Activated CD8-positive, alpha-beta T cell treated with anti-CD3 and anti-CD28 coated beads for 36 hours (primary cell): ENCODE data around the gene IL10RB. TPM values are rescaled to one million over a fixed set of nuclear protein-coding genes. Genes with fewer than 3 reads are reported as not detected.

Experiments used
- ATAC-seq: fragments of 200-7000 bp; cut with Tn5 transposase; one replicate; pipeline ENCODE4 v1.10.0; 2021; ENCODE audit warnings: mild to moderate bottlenecking, moderate library complexity
- CTCF ChIA-PET: fragments of 350-600 bp; sonication (Branson Sonifier 250); formaldehyde crosslinking; loops from one replicate; lab custom pipeline; 2021; ENCODE audit warnings: antibody characterized with exemption; lab: Charles Lee
- POLR2A ChIA-PET: fragments of 350-600 bp; sonication (Branson Sonifier 250); formaldehyde crosslinking; loops from one replicate; lab custom pipeline; 2021; ENCODE audit warnings: antibody characterized with exemption; lab: Charles Lee
- DNase-seq: peaks from one replicate; pipeline ENCODE4 v3.0.0-alpha.2; 2020
- H3K27ac Mint-ChIP-seq: one replicate; pipeline ENCODE4 v1.8.0; 2021; ENCODE audit warnings: mild to moderate bottlenecking, mixed read lengths
- H3K27me3 Mint-ChIP-seq: one replicate; pipeline ENCODE4 v1.8.0; 2021; ENCODE audit warnings: mixed read lengths
- H3K36me3 Mint-ChIP-seq: one replicate; pipeline ENCODE4 v1.8.0; 2021; ENCODE audit warnings: low read depth, mixed read lengths
- H3K4me1 Mint-ChIP-seq: one replicate; pipeline ENCODE4 v1.8.0; 2021; ENCODE audit warnings: low read depth, mixed read lengths
- H3K4me3 Mint-ChIP-seq: one replicate; pipeline ENCODE4 v1.8.0; 2021; ENCODE audit warnings: mild to moderate bottlenecking, moderate library complexity, mixed read lengths
- H3K9me3 Mint-ChIP-seq: one replicate; pipeline ENCODE4 v1.8.0; 2021; ENCODE audit warnings: mixed read lengths
- intact Hi-C: fragments of 100-400 bp; cut with micrococcal nuclease; formaldehyde crosslinking; loops from one replicate; pipeline ENCODE4 v1.10.0; 2022
- total RNA-seq, 2 experiments: library from RNA; stranded (reverse); gene quantifications; one replicate each; pipeline ENCODE4 v1.2.3, GENCODE V29; 2021
- TF ChIP-seq, protein P1 (sequence below): fragments of 200-600 bp; IDR thresholded peaks from one replicate; pipeline ENCODE4 v1.8.0; 2022; ENCODE audit warnings: antibody characterized with exemption, mild to moderate bottlenecking

The IL10RB gene
- total RNA-seq, 2 experiments from 2014 or later = 25.0 to 30.5 TPM

DNA sequence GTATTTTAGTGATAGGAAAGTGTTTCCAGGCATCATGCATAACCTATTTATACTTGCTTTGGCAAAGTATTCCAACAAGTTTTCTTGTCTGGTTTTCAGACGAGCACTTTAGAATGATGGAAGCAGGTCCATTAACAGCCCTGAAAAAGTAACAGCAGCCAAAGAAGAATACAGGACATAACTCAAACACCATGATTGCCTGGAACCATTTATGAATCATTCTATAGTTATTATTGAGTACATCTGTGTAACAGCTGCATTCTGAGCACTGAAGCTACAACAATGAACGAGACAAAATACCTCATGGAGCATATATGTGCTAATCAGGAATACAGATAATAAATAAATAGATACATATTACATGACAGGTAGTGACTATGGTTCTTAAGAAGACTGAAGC, 12.6 kb downstream of the IL10RB start:
- ChIA-PET POLR2A (interaction anchor here (1.0 kb wide), 1 partner anchor 13 kb away, joined by 3 read pairs; no protein-coding TSS in a partner anchor), CTCF (interaction anchor here (1.1 to 1.6 kb wide), 2 partner anchors 9 to 81 kb away, joined by 3 to 5 read pairs; no protein-coding TSS in a partner anchor)
- Mint-ChIP-seq H3K27ac (no peak overlapping the region), H3K27me3 (no peaks in the 10 kb centered on the region), H3K36me3 (peaks cover 55% of the 10 kb centered on the region), H3K4me3 (no peak overlapping the region), H3K9me3 (peaks cover 6% of the 10 kb centered on the region), H3K4me1 (peaks cover 2% of the 10 kb centered on the region)
- intact Hi-C loops = no loop called here
- TF ChIP-seq, protein P1, sequence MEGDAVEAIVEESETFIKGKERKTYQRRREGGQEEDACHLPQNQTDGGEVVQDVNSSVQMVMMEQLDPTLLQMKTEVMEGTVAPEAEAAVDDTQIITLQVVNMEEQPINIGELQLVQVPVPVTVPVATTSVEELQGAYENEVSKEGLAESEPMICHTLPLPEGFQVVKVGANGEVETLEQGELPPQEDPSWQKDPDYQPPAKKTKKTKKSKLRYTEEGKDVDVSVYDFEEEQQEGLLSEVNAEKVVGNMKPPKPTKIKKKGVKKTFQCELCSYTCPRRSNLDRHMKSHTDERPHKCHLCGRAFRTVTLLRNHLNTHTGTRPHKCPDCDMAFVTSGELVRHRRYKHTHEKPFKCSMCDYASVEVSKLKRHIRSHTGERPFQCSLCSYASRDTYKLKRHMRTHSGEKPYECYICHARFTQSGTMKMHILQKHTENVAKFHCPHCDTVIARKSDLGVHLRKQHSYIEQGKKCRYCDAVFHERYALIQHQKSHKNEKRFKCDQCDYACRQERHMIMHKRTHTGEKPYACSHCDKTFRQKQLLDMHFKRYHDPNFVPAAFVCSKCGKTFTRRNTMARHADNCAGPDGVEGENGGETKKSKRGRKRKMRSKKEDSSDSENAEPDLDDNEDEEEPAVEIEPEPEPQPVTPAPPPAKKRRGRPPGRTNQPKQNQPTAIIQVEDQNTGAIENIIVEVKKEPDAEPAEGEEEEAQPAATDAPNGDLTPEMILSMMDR = no peak
- DNase-seq (no peak), ATAC-seq (no peak)

DNA sequence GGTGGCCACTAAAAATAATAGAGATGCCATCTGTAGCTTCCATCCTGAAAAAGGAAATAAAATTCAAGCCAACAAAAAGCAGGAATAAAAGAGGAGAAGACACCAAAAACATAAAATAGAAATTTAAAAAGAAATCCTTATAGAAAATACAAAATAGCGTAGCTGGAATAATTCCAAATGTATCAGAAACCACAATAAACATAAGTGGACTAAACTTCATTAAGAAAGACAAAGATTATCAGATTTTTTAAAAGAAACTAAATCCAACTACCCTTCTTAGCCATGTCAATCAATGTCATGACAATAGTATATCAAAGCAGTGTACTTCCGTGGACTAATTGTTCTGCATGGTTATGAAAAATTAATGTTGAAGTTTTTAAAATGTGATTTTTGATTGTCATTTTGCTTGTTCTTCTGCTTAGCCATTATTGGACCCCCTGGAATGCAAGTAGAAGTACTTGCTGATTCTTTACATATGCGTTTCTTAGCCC, 13.2 kb downstream of the IL10RB start:
- Mint-ChIP-seq H3K4me1 (peaks cover under 1% of the 10 kb centered on the region), H3K27ac (no peak overlapping the region), H3K36me3 (peaks cover 56% of the 10 kb centered on the region), H3K27me3 (no peaks in the 10 kb centered on the region), H3K9me3 (peaks cover 6% of the 10 kb centered on the region), H3K4me3 (no peak overlapping the region)
- CTCF ChIA-PET = interaction anchor here (0.6 to 1.1 kb wide), 3 partner anchors 9 to 326 kb away, joined by 3 read pairs; no protein-coding TSS in a partner anchor
- DNase-seq = no peak
- intact Hi-C loops = no loop called here
- ATAC-seq = no peak
- TF ChIP-seq, protein P1 = no peak
- POLR2A ChIA-PET = interaction anchor here (1.0 kb wide), 1 partner anchor 13 kb away, joined by 3 read pairs; no protein-coding TSS in a partner anchor

DNA sequence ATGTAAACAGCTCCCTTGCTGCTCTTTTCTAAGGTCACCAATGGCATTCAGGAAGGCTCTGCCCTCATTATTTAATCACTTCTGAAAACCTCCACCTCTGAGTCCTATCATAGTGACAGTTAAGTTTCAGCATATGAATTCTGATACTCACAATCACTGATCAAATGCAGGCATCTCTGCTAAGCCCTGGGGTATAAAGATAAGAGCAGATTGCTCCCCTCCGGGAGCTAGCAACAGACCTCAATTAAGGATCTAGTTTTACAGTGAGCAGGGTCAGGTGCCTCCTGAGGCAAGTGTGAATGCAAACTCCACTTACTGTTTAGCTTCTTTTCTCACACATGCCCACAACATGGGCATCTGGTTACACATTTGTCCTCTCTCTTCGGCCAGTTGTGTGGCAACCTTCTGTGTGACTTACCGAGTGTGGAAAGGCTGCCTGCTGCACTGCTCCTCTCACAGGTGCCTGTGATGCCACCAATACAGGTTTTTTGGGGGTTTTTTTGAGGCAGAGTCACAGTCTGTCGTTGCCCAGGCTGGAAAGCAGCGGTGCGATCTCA, 15.0 kb downstream of the IL10RB start:
- Mint-ChIP-seq H3K4me3 (no peak overlapping the region), H3K27ac (no peak overlapping the region), H3K9me3 (peaks cover 6% of the 10 kb centered on the region), H3K36me3 (peaks cover 63% of the 10 kb centered on the region), H3K27me3 (no peaks in the 10 kb centered on the region), H3K4me1 (peaks cover 1% of the 10 kb centered on the region)
- ATAC-seq (no peak), DNase-seq (no peak)
- TF ChIP-seq, protein P1 = no peak
- ChIA-PET POLR2A (interaction anchor here (0.6 kb wide), 1 partner anchor 12 kb away, joined by 3 read pairs; no protein-coding TSS in a partner anchor), CTCF (interaction anchor here (0.8 to 1.1 kb wide), 2 partner anchors 81 to 84 kb away, joined by 3 to 4 read pairs; no protein-coding TSS in a partner anchor)
- intact Hi-C loops = no loop called here

DNA sequence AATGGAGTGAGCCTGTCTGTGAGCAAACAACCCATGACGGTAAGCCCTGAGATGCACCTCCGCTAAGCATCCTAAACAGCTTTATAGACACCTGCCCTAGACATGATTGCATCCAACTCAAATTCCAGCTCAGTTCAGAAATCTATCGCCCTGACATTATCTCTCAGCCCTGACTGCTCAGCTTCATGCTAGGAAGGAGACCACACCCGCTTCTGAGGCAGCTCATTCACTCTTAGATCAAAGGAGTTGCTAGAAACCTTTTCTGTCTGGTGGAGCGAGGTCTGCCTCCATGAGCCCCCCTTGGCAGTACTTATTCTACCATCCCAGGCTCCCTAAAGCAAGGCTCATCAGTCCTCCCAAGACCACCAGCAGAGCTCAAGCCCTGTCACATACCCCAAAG, 17.0 kb downstream of the IL10RB start:
- Mint-ChIP-seq H3K27me3 (no peaks in the 10 kb centered on the region), H3K36me3 (peaks cover 57% of the 10 kb centered on the region), H3K9me3 (peaks cover 6% of the 10 kb centered on the region), H3K27ac (no peak overlapping the region), H3K4me1 (peaks cover 1% of the 10 kb centered on the region), H3K4me3 (no peak overlapping the region)
- ChIA-PET CTCF (interaction anchor here (0.5 to 2.1 kb wide), 5 partner anchors 13 to 512 kb away, joined by 3 to 10 read pairs (median 4); partner anchors contain the start of gene PAXBP1), POLR2A (no interaction called here)
- TF ChIP-seq, protein P1 = no peak
- no peak for DNase-seq
- intact Hi-C loops = no loop called here
- ATAC-seq = no peak

DNA sequence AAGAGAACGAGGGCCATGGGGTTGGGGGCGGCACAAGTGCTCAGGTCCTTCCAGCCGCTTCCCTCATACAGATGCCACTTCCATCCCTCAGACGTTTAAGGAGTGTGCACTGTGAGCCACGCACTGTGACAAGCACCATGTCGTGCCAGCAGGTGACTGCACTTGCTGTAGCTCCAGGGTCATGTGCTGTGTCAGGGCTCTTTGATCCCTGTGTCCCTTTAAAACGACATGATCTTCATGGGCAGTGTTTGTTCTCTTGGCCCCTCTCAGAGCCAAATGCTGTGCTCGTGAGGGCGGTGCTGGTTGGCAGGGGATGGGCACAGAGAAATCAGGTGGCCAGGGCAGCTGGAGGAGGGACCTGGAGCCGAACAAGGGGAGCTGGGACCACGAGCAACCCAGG, 19.9 kb downstream of the IL10RB start:
- H3K9me3 Mint-ChIP-seq = no peaks in the 10 kb centered on the region
- ATAC-seq (no peak), DNase-seq (no peak)
- peaks cover 40% of the 10 kb centered on the region for H3K36me3 Mint-ChIP-seq
- no peaks in the 10 kb centered on the region for H3K27me3 Mint-ChIP-seq
- intact Hi-C loops = no loop called here
- no peak overlapping the region for H3K27ac Mint-ChIP-seq
- ChIA-PET POLR2A (interaction anchor here (1.2 kb wide), 1 partner anchor 52 kb away, joined by 3 read pairs; no protein-coding TSS in a partner anchor), CTCF (no interaction called here)
- TF ChIP-seq, protein P1 = no peak
- no peak overlapping the region for H3K4me3 Mint-ChIP-seq
- H3K4me1 Mint-ChIP-seq = peaks cover 1% of the 10 kb centered on the region
